Activated CD4-positive, alpha-beta T cell treated with anti-CD3 and anti-CD28 coated beads for 1 hour (primary cell): ENCODE measurements around the gene CALCB.

Experiments
- DNase-seq: peaks from one replicate; pipeline ENCODE4 v3.0.0-alpha.2; 2020

The CALCB gene

DNA sequence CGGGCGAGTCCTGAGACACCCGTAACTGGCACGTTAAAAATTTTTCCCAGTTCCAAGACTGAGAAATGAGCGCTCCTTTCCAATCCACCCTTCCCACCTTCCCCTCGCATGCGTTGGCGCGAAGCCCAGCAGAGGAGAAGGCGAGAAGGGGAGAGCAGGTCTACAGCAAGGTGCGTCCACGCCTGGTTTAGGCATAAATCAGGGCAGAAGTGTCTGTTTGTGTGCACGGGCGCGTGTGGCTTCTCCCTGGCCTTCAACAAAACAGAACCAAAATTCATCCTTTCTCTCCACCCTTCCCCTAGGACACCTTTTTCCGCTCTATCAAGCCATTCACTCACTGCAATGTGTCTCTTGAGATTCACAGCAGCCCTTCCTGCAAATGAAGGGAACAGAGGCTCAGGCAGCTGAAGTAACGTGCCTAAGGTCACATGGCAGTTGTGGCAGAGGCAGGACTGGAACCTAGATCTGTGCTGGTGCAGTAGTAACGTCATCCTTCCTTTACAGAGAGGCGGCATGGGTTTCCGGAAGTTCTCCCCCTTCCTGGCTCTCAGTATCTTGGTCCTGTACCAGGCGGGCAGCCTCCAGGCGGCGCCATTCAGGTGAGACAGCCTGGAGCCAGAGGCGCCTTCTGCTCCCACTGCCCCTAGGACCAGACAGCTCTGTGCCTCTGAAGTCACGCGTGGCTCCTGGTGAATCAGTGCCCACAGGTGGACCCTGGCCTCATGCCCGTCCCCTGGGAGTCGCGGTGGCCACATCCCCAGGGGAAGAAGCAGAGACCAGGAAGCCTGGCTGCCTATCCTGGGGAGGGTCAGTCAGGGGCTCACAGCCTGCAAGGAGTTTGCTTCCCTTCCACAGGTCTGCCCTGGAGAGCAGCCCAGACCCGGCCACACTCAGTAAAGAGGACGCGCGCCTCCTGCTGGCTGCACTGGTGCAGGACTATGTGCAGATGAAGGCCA, 1.1 kb downstream of the CALCB start:
- DNase-seq, result peak; percentile 72

DNA sequence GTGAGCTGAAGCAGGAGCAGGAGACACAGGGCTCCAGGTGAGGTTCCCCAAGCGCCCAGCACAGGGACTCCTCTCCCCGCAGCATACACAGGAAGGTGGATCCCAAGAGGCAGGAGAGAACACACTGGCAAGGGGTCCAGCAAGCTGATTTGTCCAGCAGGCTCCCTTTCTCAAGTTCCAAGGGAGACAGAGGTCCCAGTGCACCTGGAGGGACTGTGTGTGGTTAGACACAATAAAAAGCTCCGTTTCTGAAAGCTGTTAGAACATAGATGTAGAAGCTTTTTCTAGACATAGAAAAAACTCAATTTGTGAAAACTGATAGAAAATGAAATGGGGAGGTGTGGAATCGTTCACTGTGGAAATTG, 1.8 kb downstream of the CALCB start:
- DNase-seq, result no peak

DNA sequence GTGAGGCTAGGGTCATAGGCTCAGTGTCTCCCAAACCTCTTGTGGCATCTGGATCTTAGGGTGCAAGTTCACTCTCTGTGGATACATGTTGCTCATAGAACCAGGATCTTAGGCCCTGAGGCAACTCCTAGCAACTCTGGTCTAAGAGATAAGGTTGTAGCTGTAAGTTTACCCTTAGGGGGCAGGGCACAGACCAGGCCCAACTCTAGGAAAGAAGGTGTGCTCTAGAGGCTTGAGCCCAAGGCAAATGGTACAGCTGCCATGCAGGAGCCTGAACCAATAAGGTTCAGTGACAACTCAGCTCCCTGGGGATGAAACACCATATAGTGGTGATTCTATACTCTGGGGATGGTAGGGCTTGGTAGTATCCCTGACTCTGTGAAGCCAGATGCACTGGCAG, 17.8 kb downstream of the CALCB start:
- DNase-seq, result no peak

- no peak for DNase-seq
These were observed 18.2 kb downstream of the CALCB start for GRCh38 chr11:15091625-15092024.

DNA sequence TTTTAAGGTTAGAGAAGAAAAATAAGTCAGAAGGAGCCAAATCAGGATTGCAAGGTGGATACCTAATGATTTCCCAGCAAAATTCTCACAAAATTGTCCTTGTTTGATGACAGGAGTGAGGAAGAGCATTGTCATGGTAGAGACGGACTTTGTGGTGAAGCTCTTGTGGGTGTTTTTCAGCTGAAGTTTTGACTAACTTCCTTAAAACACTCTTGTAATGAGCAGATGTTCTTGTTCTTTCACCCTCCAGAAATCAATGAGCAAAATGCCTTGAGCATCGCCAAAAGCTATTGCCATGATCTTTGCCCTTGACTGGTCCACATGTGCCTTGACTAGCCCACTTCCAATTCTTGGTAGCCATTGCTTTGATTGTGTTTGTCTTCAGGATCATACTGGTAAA, 20.0 kb downstream of the CALCB start:
- no peak for DNase-seq

DNA sequence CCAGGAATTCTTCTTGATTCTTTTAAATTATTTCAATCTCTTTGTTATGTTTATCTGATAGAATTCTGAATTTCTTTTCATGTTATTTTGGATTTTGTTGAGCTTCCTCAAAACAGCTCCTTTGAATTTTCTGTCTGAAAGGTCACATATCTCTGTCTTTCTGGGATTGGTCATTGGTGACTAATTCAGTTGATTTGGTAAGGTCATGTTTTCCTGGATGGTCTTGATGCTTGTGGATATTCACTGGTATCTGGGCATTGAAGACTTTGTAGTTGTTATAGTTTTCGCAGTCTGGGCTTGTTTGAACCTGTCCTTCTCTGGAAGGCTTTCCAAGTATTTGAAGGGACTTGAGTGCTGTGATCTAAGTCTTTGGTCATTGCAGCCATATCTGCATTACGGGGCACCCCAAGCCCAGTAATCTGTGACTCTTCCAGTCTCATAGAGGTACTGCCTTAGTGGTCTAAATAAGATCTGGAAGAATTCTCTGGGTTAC, 22.4 kb downstream of the CALCB start:
- no peak for DNase-seq

DNA sequence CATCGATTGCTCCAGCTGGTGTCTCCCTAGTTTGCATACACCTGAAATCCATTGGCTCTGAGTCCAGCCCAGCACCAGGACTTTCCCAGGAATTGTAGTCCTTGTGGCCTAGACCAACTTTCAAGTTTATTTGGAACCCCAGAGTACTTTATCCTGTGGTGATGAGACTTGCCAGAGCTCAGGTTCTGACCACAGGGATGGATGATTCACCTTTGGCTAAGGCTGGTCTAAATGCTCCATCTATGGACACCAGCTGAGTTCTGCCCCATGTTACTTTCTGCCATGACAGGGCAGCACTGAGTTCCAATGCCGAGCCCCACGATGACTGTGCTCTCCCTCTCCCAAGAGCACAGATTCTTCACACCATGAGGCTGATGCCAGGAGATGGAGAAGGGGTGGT, 24.0 kb downstream of the CALCB start:
- DNase-seq, result no peak

- no peak for DNase-seq
These were observed 25.9 kb downstream of the CALCB start for GRCh38 chr11:15099267-15099666.

DNA sequence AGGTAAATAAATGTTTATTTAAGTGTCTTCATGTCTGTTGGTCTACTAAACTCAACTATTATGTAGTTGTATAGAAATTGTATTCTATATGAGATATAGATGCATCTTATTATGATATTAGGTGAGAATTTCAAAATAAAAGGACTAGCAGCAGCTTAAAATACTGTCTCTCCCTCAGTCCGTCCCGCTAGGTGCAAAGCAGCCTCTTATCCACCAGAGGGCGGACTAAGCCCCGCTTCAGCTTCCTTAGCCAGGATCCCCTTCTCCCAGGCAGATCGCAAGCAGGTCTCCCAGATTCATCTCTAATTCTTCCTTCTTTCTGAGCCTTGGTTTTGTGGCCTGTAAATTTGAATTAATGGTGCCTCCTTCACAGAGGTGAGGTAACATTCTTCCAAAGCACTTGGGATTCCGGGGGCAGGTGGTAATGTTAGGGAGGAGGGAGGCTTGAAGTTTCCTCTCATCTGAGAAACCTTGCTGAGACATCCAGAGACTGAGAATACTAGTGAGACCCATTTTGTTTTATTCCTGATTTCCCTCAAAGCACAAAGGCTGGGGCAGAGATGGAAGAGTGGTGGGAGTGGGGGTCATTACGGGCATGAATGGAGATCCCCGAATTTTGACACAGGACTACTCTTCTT, 27.8 kb downstream of the CALCB start:
- DNase-seq, result peak; percentile 27

GRCh38 chr11:15104166-15104565, 30.8 kb downstream of the CALCB start:
- DNase-seq, result no peak

DNA sequence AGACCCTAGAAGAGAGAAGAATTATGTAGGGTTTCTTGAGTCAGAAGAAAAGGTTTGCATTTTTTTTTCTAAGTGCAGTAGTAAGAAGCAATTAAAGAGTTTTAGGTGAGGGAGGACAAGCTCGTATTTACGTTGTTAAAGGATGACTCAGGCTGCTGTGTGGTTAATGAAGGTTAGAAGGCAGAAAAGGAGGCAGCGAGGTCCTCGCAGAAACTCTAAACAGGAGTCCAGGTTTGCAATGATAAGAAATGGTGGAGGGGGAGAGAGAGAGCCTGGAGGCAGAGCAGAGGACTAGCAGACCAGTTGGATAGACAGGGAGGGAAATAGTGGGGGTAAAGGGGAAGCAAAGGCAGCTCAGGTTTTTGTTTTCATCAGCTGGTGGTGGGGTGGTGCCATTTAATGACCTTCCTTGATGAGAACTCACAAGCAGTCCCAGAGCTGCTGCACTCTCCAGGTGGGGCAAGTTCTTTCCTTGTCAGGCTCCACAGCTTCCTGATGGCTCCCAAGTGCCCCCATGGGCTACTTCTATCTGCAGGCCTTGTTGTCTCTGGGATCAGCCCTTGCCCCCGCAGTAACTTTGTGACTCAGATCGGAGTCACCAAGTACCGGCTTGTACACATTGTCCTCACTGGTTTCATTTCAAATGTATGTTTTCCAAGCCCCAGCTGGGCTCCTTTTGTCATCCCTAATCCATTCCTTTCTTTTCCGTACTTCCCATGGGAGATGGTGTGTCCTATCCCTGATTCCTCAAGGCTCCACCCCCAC, 33.0 kb downstream of the CALCB start:
- DNase-seq, result no peak

- no peak for DNase-seq
These were observed 34.5 kb downstream of the CALCB start for GRCh38 chr11:15107730-15108515.

DNA sequence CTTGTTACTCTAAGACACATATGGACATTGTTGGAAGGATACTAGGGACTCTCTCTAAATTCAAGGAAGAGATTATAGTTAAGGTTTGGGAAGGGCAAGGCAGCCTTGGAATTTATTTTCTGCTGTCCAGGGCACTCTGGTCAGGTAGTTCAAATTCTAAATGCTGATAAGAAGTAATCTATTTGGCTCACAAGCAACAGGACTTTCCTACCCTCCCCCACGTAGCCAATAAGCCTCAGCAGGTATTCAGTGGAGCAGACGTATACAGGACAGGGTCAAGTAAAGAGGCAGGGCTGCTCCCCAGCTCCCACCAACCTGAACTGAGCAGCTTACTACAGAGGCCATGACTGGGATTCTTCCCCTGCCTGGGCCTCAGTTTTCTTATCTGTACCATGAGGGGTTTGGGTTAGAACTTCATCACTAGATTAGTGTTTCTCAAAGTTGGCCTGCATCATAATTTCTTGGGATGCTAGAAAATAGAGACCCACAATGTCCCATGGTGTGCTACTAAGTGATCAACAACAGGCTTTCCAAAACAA, 35.3 kb downstream of the CALCB start:
- no peak for DNase-seq

- DNase-seq, result no peak
These were observed 36.2 kb downstream of the CALCB start for GRCh38 chr11:15109602-15110001.

- DNase-seq, result no peak
These were observed 37.8 kb downstream of the CALCB start for GRCh38 chr11:15111215-15111614.

- DNase-seq, result no peak
These were observed 38.7 kb downstream of the CALCB start for GRCh38 chr11:15112131-15112541.

- DNase-seq, result no peak
These were observed 40.0 kb downstream of the CALCB start for GRCh38 chr11:15113381-15113780.

DNA sequence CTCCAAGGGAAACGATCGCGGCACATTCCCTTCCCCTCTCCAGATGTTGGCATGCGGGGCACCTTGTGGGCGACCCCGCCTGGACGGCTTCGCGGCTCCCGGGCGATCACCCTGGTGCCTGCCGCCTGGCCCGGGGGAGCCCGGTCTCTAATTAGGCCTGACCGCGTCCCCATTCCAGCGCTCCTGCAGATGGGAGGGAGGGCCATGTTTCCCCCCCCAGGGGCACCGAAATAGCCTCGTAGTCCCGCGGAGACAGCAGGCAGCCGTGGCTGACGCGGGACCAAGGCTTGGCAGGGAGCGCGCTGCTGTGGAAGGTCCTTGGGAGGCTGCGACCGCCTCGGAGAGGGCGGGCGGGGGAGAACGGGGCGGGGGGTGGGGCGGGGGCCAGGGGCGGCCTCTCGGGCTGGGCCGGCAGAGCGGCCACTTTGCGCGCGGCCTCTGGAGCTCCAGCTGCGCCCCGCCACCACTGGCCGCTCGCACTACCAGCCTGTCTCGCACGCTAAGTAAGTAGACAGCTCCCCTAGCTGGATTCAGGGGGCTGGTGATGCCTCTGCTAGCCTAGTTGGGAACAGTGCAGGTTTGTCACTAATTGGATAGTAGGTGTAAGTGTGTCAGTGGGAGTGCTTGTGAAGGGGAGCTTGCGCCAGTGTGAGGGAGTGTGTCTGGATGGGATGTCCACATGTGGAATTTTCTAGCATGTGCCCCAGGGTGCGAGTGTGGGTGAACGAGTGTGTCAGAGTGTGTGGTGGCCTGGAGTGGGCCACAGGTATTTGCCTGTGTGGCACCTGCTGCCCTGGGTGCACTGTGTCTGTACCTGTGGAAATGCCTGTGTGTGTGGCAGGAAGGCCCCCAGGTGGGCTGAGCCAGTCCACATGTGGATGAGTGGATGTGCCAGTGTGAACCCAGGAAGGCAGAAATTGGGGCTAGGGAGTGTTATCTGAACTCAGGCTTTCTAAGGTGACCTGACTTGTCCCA, 41.4 kb downstream of the CALCB start, which contains the start of gene INSC:
TSS of gene INSC (plus strand) at position 423 of the 975 bp plus-strand sequence. CDS start 34,252 bp downstream, outside the sequence.
- no peak for DNase-seq

- DNase-seq, result no peak
These were observed 42.3 kb downstream of the CALCB start for GRCh38 chr11:15115686-15116085.

- no peak for DNase-seq
These were observed 44.4 kb downstream of the CALCB start for GRCh38 chr11:15117751-15118150.

- DNase-seq, result no peak
These were observed 45.0 kb downstream of the CALCB start for GRCh38 chr11:15118431-15118830.
